Lower leg skin (tissue), 3 donors: ENCODE measurements around the gene CCR3.

ENCODE experiments used
- POLR2A ChIP-seq, 2 donors: fragments of 450-650 bp; IDR thresholded peaks; one replicate each; pipeline ENCODE4 v1.6.1; 2016 to 2017; ENCODE audit warnings: antibody characterized with exemption in 2 of 2, mild to moderate bottlenecking in 1 of 2, moderate library complexity in 1 of 2
- TF ChIP-seq, protein P1 (sequence below), 3 donors: fragments of 450-650 bp; IDR thresholded peaks; one replicate each; pipeline ENCODE4 v1.5.1; 2016; ENCODE audit warnings: antibody characterized with exemption in 3 of 3, mild to moderate bottlenecking in 3 of 3, moderate library complexity in 2 of 3

GRCh38 chr3:46238386-46238785, 3.9 kb upstream of the CCR3 start:
- TF ChIP-seq, protein P1, sequence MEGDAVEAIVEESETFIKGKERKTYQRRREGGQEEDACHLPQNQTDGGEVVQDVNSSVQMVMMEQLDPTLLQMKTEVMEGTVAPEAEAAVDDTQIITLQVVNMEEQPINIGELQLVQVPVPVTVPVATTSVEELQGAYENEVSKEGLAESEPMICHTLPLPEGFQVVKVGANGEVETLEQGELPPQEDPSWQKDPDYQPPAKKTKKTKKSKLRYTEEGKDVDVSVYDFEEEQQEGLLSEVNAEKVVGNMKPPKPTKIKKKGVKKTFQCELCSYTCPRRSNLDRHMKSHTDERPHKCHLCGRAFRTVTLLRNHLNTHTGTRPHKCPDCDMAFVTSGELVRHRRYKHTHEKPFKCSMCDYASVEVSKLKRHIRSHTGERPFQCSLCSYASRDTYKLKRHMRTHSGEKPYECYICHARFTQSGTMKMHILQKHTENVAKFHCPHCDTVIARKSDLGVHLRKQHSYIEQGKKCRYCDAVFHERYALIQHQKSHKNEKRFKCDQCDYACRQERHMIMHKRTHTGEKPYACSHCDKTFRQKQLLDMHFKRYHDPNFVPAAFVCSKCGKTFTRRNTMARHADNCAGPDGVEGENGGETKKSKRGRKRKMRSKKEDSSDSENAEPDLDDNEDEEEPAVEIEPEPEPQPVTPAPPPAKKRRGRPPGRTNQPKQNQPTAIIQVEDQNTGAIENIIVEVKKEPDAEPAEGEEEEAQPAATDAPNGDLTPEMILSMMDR (IDR thresholded peaks at IDR 0.05), result no peak
- no peak for TF ChIP-seq POLR2A (IDR thresholded peaks at IDR 0.05)
